IMR-90 (cell line): ENCODE data around the gene VOPP1. TPM values are rescaled to one million over a fixed set of nuclear protein-coding genes. Genes with fewer than 3 reads are reported as not detected.

Experiments used
- ATAC-seq: fragments of 200-7000 bp; cut with Tn5 transposase; 2 replicates; pipeline ENCODE4 v1.9.1; 2020; ENCODE audit warnings: low read depth, mild to moderate bottlenecking, moderate library complexity
- BruUV-seq: library from RNA; stranded (reverse); fragments of 400-500 nt; replicated peaks from 2 replicates; lab custom pipeline; 2021; lab: Mats Ljungman, UMichigan
- CTCF ChIA-PET: fragments of 300-600 bp; formaldehyde crosslinking; extraction: SDS; loops from one replicate; lab custom pipeline; 2021; ENCODE audit warnings: antibody characterized with exemption; lab: Yijun Ruan, JAX
- POLR2A ChIA-PET: fragments of 300-600 bp; sonication (Branson Sonifier 250); formaldehyde crosslinking; loops from one replicate; lab custom pipeline; 2022; ENCODE audit warnings: antibody characterized with exemption; ENCODE audit not compliant: unreplicated experiment; lab: Charles Lee
- DNase-seq: peaks from one replicate; pipeline ENCODE4 v3.0.0; 2013
- H2AFZ ChIP-seq: replicated peaks from 2 replicates; pipeline ENCODE3; 2013; ENCODE audit warnings: low read length, mild to moderate bottlenecking; ENCODE audit not compliant: poor library complexity
- H2AK5ac ChIP-seq: 2 replicates; pipeline ENCODE4 v1.6.1; 2013; ENCODE audit warnings: low read depth, low read length, inconsistent platforms
- H2AK9ac ChIP-seq: replicated peaks from 2 replicates; pipeline ENCODE3; 2013; ENCODE audit warnings: mild to moderate bottlenecking, low read depth, low read length, moderate library complexity; ENCODE audit not compliant: poor library complexity
- H2BK120ac ChIP-seq: 2 replicates; pipeline ENCODE4 v1.6.1; 2013; ENCODE audit warnings: low read depth, low read length, inconsistent platforms
- H2BK15ac ChIP-seq: 3 replicates; pipeline ENCODE4 v1.6.1; 2013; ENCODE audit warnings: low read depth, low read length, inconsistent platforms
- H2BK20ac ChIP-seq: 2 replicates; pipeline ENCODE4 v1.6.1; 2013; ENCODE audit warnings: low read depth, mild to moderate bottlenecking, inconsistent platforms, low read length, moderate library complexity
- H2BK5ac ChIP-seq: 2 replicates; pipeline ENCODE4 v1.6.1; 2013; ENCODE audit warnings: mild to moderate bottlenecking, low read depth, low read length, inconsistent platforms; ENCODE audit not compliant: poor library complexity, severe bottlenecking
- H3K14ac ChIP-seq: replicated peaks from 2 replicates; pipeline ENCODE4 v1.6.1; 2013; ENCODE audit warnings: low read depth, low read length, inconsistent platforms
- H3K18ac ChIP-seq: 2 replicates; pipeline ENCODE4 v1.6.1; 2013; ENCODE audit warnings: low read depth, low read length, control low read depth
- H3K23ac ChIP-seq: 2 replicates; pipeline ENCODE4 v1.6.1; 2013; ENCODE audit warnings: low read depth, low read length, inconsistent platforms
- H3K27ac ChIP-seq: 2 replicates; pipeline ENCODE4 v1.5.1; 2013; ENCODE audit warnings: mild to moderate bottlenecking, control low read depth, low read length; ENCODE audit not compliant: insufficient read depth
- H3K27me3 ChIP-seq: 2 replicates; pipeline ENCODE4 v1.6.1; 2013; ENCODE audit warnings: low read length; ENCODE audit not compliant: control insufficient read depth, insufficient read depth
- H3K36me3 ChIP-seq: 2 replicates; pipeline ENCODE4 v1.6.1; 2013; ENCODE audit warnings: low read length, mixed read lengths; ENCODE audit not compliant: control insufficient read depth, insufficient read depth
- H3K4ac ChIP-seq: 2 replicates; pipeline ENCODE4 v1.6.1; 2013; ENCODE audit warnings: low read depth, low read length, inconsistent platforms
- H3K4me1 ChIP-seq: 2 replicates; pipeline ENCODE4 v1.6.1; 2013; ENCODE audit warnings: low read length, mixed read lengths; ENCODE audit not compliant: control insufficient read depth, insufficient read depth
- H3K4me2 ChIP-seq: 2 replicates; pipeline ENCODE4 v1.6.1; 2013; ENCODE audit warnings: low read depth, mild to moderate bottlenecking, control low read depth, low read length, moderate library complexity
- H3K4me3 ChIP-seq: 2 replicates; pipeline ENCODE4 v1.5.1; 2013; ENCODE audit warnings: low read depth, mild to moderate bottlenecking, control low read depth, low read length, moderate library complexity; ENCODE audit not compliant: insufficient read depth
- H3K56ac ChIP-seq: 2 replicates; pipeline ENCODE4 v1.6.1; 2013; ENCODE audit warnings: low read length, inconsistent platforms; ENCODE audit not compliant: insufficient read depth; ENCODE audit errors: extremely low read depth
- H3K79me1 ChIP-seq, 2 experiments: 2 replicates each; pipeline ENCODE4 v1.6.1; 2013; ENCODE audit warnings: low read length in 2 of 2, inconsistent platforms in 1 of 2, low read depth in 1 of 2
- H3K9ac ChIP-seq: 2 replicates; pipeline ENCODE4 v1.6.1; 2013; ENCODE audit warnings: low read depth, low read length, control low read depth
- H3K9me1 ChIP-seq: 2 replicates; pipeline ENCODE4 v1.6.1; 2013; ENCODE audit warnings: low read length, inconsistent platforms; ENCODE audit not compliant: insufficient read depth
- H3K9me3 ChIP-seq: 2 replicates; pipeline ENCODE4 v1.6.1; 2013; ENCODE audit warnings: low read length; ENCODE audit not compliant: control insufficient read depth, insufficient read depth
- H4K20me1 ChIP-seq: 2 replicates; pipeline ENCODE4 v1.6.1; 2013; ENCODE audit warnings: low read length, inconsistent platforms; ENCODE audit not compliant: insufficient read depth
- H4K5ac ChIP-seq: 2 replicates; pipeline ENCODE4 v1.6.1; 2013; ENCODE audit warnings: mild to moderate bottlenecking, low read depth, low read length, control low read depth
- H4K8ac ChIP-seq, 2 experiments: 2 replicates each; pipeline ENCODE4 v1.6.1; 2013; ENCODE audit warnings: low read depth in 2 of 2, low read length in 2 of 2, control low read depth in 1 of 2, inconsistent platforms in 1 of 2
- H4K91ac ChIP-seq: 2 replicates; pipeline ENCODE4 v1.6.1; 2013; ENCODE audit warnings: low read depth, low read length, inconsistent platforms; ENCODE audit not compliant: insufficient read depth
- BHLHE40 ChIP-seq: fragments of 150-350 bp; IDR thresholded peaks from 2 replicates; pipeline ENCODE4 v1.6.1; 2016; ENCODE audit warnings: mild to moderate bottlenecking, low read depth, low read length
- CEBPB ChIP-seq: IDR thresholded peaks from 2 replicates; pipeline ENCODE4 v1.6.1; 2012; ENCODE audit warnings: low read depth, low read length, improper control_type of control experiment
- CHD1 ChIP-seq: IDR thresholded peaks from 2 replicates; pipeline ENCODE4 v1.6.1; 2012; ENCODE audit warnings: low read depth, low read length, improper control_type of control experiment
- NFE2L2 ChIP-seq: fragments of 150-350 bp; IDR thresholded peaks from 2 replicates; pipeline ENCODE4 v1.6.1; 2016; ENCODE audit warnings: low read depth, mild to moderate bottlenecking, low read length
- POLR2A ChIP-seq: IDR thresholded peaks from 2 replicates; pipeline ENCODE4 v1.6.1; 2012; ENCODE audit warnings: mild to moderate bottlenecking, low read depth, low read length
- RAD21 ChIP-seq: IDR thresholded peaks from 2 replicates; pipeline ENCODE4 v1.6.1; 2012; ENCODE audit warnings: low read length, improper control_type of control experiment
- RFX5 ChIP-seq: IDR thresholded peaks from 2 replicates; pipeline ENCODE4 v1.8.0; 2012; ENCODE audit warnings: low read depth, mild to moderate bottlenecking, low read length, moderate library complexity
- SMC3 ChIP-seq: fragments of 150-350 bp; IDR thresholded peaks from 2 replicates; pipeline ENCODE4 v1.6.1; 2016; ENCODE audit warnings: low read depth, mild to moderate bottlenecking, antibody characterized with exemption, low read length, moderate library complexity
- WGBS, 2 experiments: methylation state at CpG; one replicate each; pipeline versions ENCODE4 v1.1.5 to v1.1.7; 2013; ENCODE audit warnings: missing lambda C conversion rate in 2 of 2; ENCODE audit not compliant: insufficient read length in 1 of 2; ENCODE audit errors: extremely low coverage in 2 of 2; 5-methylcytosine and 5-hydroxymethylcytosine counted together
- dilution Hi-C: fragments of 300-500 bp; cut with HindIII; formaldehyde crosslinking; loops from one replicate; pipeline ENCODE4 v1.14.3; 2018; ENCODE audit warnings: low sequenced_read_pairs; ENCODE audit not compliant: unreplicated experiment
- in situ Hi-C: fragments of 300-500 bp; cut with MboI; formaldehyde crosslinking; loops from 3 replicates; pipeline ENCODE4 v1.14.3; 2019; ENCODE audit warnings: low sequenced_read_pairs, inconsistent platforms, mixed read lengths
- intact Hi-C: fragments of 100-400 bp; cut with micrococcal nuclease; formaldehyde crosslinking; loops from 2 replicates; pipeline ENCODE4 v1.10.0; 2022
- polyA plus RNA-seq, 3 experiments: library from polyadenylated mRNA; depleted of rRNA; stranded (reverse); fragments of >200 nt; gene quantifications; 2 replicates each; pipeline ENCODE4 v1.2.3, GENCODE V29; 2012; ENCODE audit warnings: low replicate concordance in 1 of 3
- total RNA-seq: library from RNA; depleted of rRNA; stranded (reverse); fragments of >200 nt; gene quantifications from 2 replicates; pipeline ENCODE4 v1.2.3, GENCODE V29; 2012
- TF ChIP-seq, protein P1 (sequence below): fragments of 150-350 bp; IDR thresholded peaks from 2 replicates; pipeline ENCODE4 v1.6.1; 2016; ENCODE audit warnings: low read depth, mild to moderate bottlenecking, low read length, moderate library complexity, borderline replicate concordance
- TF ChIP-seq, protein P2 (sequence below): conservative IDR thresholded peaks from 2 replicates; pipeline ENCODE4 v1.5.1; 2012; ENCODE audit warnings: mild to moderate bottlenecking, low read depth, low read length, improper control_type of control experiment

Gene VOPP1
- total and polyA plus RNA-seq, 2 of the 4 experiments (the other 2 are of a cell fraction) = 60.2 to 94.5 TPM

DNA sequence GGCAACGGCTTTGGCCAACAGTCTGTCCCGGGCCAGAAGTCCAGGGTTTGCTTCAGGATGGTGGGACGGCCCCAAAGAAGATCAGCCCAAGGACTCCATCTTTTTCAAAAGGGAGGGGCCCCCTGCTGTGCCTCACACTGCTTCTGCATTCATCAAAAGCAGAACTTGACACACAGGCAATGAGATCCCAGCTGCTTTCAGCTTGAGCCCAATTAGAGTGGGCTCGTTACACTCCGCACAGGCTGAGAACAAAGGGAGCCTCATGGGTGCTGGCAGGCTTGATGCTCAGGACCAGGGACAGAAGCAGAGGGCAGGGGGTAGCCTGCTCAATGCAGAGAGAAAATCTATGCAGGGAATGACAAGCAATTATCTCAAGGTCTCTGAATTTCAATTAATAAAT, 45.5 kb downstream of the VOPP1 start:
- Histone ChIP-seq H3K79me1 (peaks cover 38 to 79% of the 10 kb centered on the region in 2 experiments), H3K9me3 (no peaks in the 10 kb centered on the region), H2AK9ac (no peak overlapping the region), H2AK5ac (no peak overlapping the region), H2BK5ac (no peak overlapping the region), H2AFZ (no peak overlapping the region), H3K56ac (no peak overlapping the region), H3K36me3 (no peaks in the 10 kb centered on the region), H3K4me2 (no peak overlapping the region), H4K91ac (no peak overlapping the region), H2BK120ac (no peak overlapping the region), H4K5ac (no peak overlapping the region), H2BK20ac (no peak overlapping the region), H2BK15ac (no peak overlapping the region), H3K9me1 (peaks cover 15% of the 10 kb centered on the region), H3K4me1 (peaks cover 2% of the 10 kb centered on the region; the same call in 1 of the 2 replicates), H3K27me3 (no peaks in the 10 kb centered on the region), H3K23ac (no peak overlapping the region), H3K4me3 (no peak overlapping the region), H4K20me1 (peaks cover 68% of the 10 kb centered on the region), H4K8ac (no peak overlapping the region), H3K18ac (no peak overlapping the region), H3K4ac (no peak overlapping the region), H3K9ac (no peak overlapping the region), H3K14ac (no peak overlapping the region), H3K27ac (no peak overlapping the region)
- dilution Hi-C loops (no loop called here), intact Hi-C loops (no loop called here), in situ Hi-C loops (no loop called here)
- CTCF ChIA-PET = no interaction called here
- DNase-seq (no peak), ATAC-seq (0 out of 2 replicates have a peak, but pooled peaks have one; percentile 31)
- no TSS peak for BruUV-seq
- 83% methylated on average over 3 of the region's 5 CpGs; no CpG with 5 or more reads in 1 of the 2 experiments for WGBS, 2 experiments
- TF ChIP-seq SMC3 = no peak
- TF ChIP-seq, protein P1, sequence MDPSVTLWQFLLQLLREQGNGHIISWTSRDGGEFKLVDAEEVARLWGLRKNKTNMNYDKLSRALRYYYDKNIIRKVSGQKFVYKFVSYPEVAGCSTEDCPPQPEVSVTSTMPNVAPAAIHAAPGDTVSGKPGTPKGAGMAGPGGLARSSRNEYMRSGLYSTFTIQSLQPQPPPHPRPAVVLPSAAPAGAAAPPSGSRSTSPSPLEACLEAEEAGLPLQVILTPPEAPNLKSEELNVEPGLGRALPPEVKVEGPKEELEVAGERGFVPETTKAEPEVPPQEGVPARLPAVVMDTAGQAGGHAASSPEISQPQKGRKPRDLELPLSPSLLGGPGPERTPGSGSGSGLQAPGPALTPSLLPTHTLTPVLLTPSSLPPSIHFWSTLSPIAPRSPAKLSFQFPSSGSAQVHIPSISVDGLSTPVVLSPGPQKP = no peak
- no peak for TF ChIP-seq CEBPB
- TF ChIP-seq CHD1 = no peak
- TF ChIP-seq, protein P2, sequence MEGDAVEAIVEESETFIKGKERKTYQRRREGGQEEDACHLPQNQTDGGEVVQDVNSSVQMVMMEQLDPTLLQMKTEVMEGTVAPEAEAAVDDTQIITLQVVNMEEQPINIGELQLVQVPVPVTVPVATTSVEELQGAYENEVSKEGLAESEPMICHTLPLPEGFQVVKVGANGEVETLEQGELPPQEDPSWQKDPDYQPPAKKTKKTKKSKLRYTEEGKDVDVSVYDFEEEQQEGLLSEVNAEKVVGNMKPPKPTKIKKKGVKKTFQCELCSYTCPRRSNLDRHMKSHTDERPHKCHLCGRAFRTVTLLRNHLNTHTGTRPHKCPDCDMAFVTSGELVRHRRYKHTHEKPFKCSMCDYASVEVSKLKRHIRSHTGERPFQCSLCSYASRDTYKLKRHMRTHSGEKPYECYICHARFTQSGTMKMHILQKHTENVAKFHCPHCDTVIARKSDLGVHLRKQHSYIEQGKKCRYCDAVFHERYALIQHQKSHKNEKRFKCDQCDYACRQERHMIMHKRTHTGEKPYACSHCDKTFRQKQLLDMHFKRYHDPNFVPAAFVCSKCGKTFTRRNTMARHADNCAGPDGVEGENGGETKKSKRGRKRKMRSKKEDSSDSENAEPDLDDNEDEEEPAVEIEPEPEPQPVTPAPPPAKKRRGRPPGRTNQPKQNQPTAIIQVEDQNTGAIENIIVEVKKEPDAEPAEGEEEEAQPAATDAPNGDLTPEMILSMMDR = no peak
- TF ChIP-seq BHLHE40 = no peak
- TF ChIP-seq POLR2A = no peak
- no peak for TF ChIP-seq NFE2L2
- no peak for TF ChIP-seq RFX5
- no peak for TF ChIP-seq RAD21
- POLR2A ChIA-PET = no interaction called here
